OCI-LY1 (cell line): ENCODE results near the gene RAD51B.

ENCODE experiments used
- H2AFZ ChIP-seq: fragments of 200-600 bp; sonication (generic), shearing (Covaris generic); 2 replicates; pipeline ENCODE4 v1.6.0; 2014; ENCODE audit warnings: antibody characterized with exemption, mild to moderate bottlenecking, low read length
- H3F3A ChIP-seq: fragments of 200-600 bp; sonication (generic), shearing (Covaris generic); 2 replicates; pipeline ENCODE4 v1.6.0; 2014; ENCODE audit warnings: mild to moderate bottlenecking, antibody characterized with exemption, low read length, moderate library complexity; ENCODE audit not compliant: insufficient read depth
- H3K27ac ChIP-seq: fragments of 200-600 bp; sonication (generic); 2 replicates; pipeline ENCODE4 v1.5.1; 2014; ENCODE audit warnings: low read length, mixed run types, mild to moderate bottlenecking, low read depth; ENCODE audit not compliant: poor library complexity, severe bottlenecking
- H3K27me3 ChIP-seq: fragments of 200-600 bp; sonication (generic); 2 replicates; pipeline ENCODE4 v1.6.0; 2014; ENCODE audit warnings: antibody characterized with exemption, mild to moderate bottlenecking, low read length, moderate library complexity; ENCODE audit not compliant: insufficient read depth
- H3K36me3 ChIP-seq: fragments of 200-600 bp; sonication (generic); 2 replicates; pipeline ENCODE4 v1.6.1; 2014; ENCODE audit warnings: mild to moderate bottlenecking, antibody characterized with exemption, low read length, moderate library complexity, mixed read lengths; ENCODE audit not compliant: insufficient read depth
- H3K4me1 ChIP-seq: fragments of 200-600 bp; sonication (generic); 2 replicates; pipeline ENCODE4 v1.5.1; 2014; ENCODE audit warnings: mild to moderate bottlenecking, low read length, moderate library complexity; ENCODE audit not compliant: insufficient read depth, severe bottlenecking
- H3K4me2 ChIP-seq: fragments of 200-600 bp; sonication (generic), shearing (Covaris generic); 2 replicates; pipeline ENCODE4 v1.6.1; 2014; ENCODE audit warnings: low read length
- H3K4me3 ChIP-seq: fragments of 200-600 bp; sonication (generic); 2 replicates; pipeline ENCODE4 v1.5.1; 2014; ENCODE audit warnings: low read length, low read depth, mild to moderate bottlenecking, mixed read lengths; ENCODE audit not compliant: poor library complexity, severe bottlenecking
- H3K79me2 ChIP-seq: fragments of 200-600 bp; shearing (Covaris generic); 2 replicates; pipeline ENCODE4 v1.6.1; 2016; ENCODE audit warnings: mixed run types, low read length, mixed read lengths; ENCODE audit not compliant: insufficient read depth
- H3K9ac ChIP-seq: fragments of 200-600 bp; sonication (generic), shearing (Covaris generic); 2 replicates; pipeline ENCODE4 v1.6.1; 2014; ENCODE audit warnings: mild to moderate bottlenecking, low read length, mixed read lengths
- H3K9me2 ChIP-seq: fragments of 200-600 bp; sonication (generic), shearing (Covaris generic); 2 replicates; pipeline ENCODE4 v1.6.1; 2014; ENCODE audit warnings: low read depth, mild to moderate bottlenecking, low read length, mixed read lengths
- H3K9me3 ChIP-seq: fragments of 200-600 bp; shearing (Covaris generic); 2 replicates; pipeline ENCODE4 v1.6.1; 2014; ENCODE audit warnings: low read length, mixed read lengths
- H4K20me1 ChIP-seq: fragments of 200-600 bp; sonication (generic), shearing (Covaris generic); 2 replicates; pipeline ENCODE4 v1.6.0; 2016; ENCODE audit warnings: mild to moderate bottlenecking, low read length; ENCODE audit not compliant: insufficient read depth
- CTCF ChIP-seq: fragments of 200-600 bp; sonication (generic), shearing (Covaris generic); IDR thresholded peaks from 2 replicates; pipeline ENCODE4 v1.5.1; 2017; ENCODE audit warnings: mild to moderate bottlenecking, antibody characterized with exemption, low read length, moderate library complexity, mixed read lengths
- EZH2 ChIP-seq: fragments of 200-600 bp; sonication (generic), shearing (Covaris generic); IDR thresholded peaks from 2 replicates; pipeline ENCODE4 v1.8.0; 2017; ENCODE audit warnings: borderline replicate concordance, mixed run types, mild to moderate bottlenecking, antibody characterized with exemption, low read length, moderate library complexity, mixed read lengths

RAD51B gene

GRCh38 chr14:68088451-68088854, 268.9 kb downstream of the RAD51B start:
- H3K36me3 ChIP-seq = no peaks in the 10 kb centered on the region
- TF ChIP-seq CTCF (no peak), EZH2 (no peak)
- H3K9ac ChIP-seq = peak overlapping the region; percentile 46; the same call in 1 of the 2 replicates
- no peaks in the 10 kb centered on the region for H3K79me2 ChIP-seq
- peak overlapping the region; percentile 69 for H3K4me2 ChIP-seq
- no peaks in the 10 kb centered on the region for H3K9me3 ChIP-seq
- no peaks in the 10 kb centered on the region for H4K20me1 ChIP-seq
- peaks cover 24% of the 10 kb centered on the region for H3K4me1 ChIP-seq
- no peak overlapping the region for H2AFZ ChIP-seq
- H3K9me2 ChIP-seq = no peaks in the 10 kb centered on the region
- H3K27me3 ChIP-seq = no peaks in the 10 kb centered on the region
- no peaks in the 10 kb centered on the region for H3F3A ChIP-seq
- peak overlapping the region; percentile 27 for H3K4me3 ChIP-seq
- H3K27ac ChIP-seq = peak overlapping the region; percentile 81

- TF ChIP-seq CTCF (no peak), EZH2 (no peak)
- Histone ChIP-seq H3F3A (no peaks in the 10 kb centered on the region), H3K27me3 (no peaks in the 10 kb centered on the region), H3K4me2 (peak overlapping the region; percentile 69), H4K20me1 (no peaks in the 10 kb centered on the region), H3K4me3 (peak overlapping the region; percentile 27), H3K36me3 (no peaks in the 10 kb centered on the region), H2AFZ (no peak overlapping the region), H3K4me1 (peaks cover 24% of the 10 kb centered on the region), H3K27ac (peak overlapping the region; percentile 81), H3K9ac (peak overlapping the region; percentile 46), H3K9me2 (no peaks in the 10 kb centered on the region), H3K9me3 (no peaks in the 10 kb centered on the region), H3K79me2 (no peaks in the 10 kb centered on the region)
These were observed 269.7 kb downstream of the RAD51B start for GRCh38 chr14:68089146-68089731.

- H3K4me2 ChIP-seq = no peak overlapping the region
- H4K20me1 ChIP-seq = no peaks in the 10 kb centered on the region
- H3K27ac ChIP-seq = no peak overlapping the region
- H3K27me3 ChIP-seq = no peaks in the 10 kb centered on the region
- 0 out of 2 replicates have a peak, but pooled peaks cover 3% of the 10 kb centered on the region for H3K9me3 ChIP-seq
- H3F3A ChIP-seq = no peaks in the 10 kb centered on the region
- no peak overlapping the region for H3K4me3 ChIP-seq
- no peak overlapping the region for H3K9ac ChIP-seq
- TF ChIP-seq CTCF (no peak), EZH2 (no peak)
- no peaks in the 10 kb centered on the region for H3K36me3 ChIP-seq
- H3K9me2 ChIP-seq = no peaks in the 10 kb centered on the region
- H3K79me2 ChIP-seq = no peaks in the 10 kb centered on the region
- peaks cover 11% of the 10 kb centered on the region for H3K4me1 ChIP-seq
- H2AFZ ChIP-seq = no peak overlapping the region
These were observed 274.6 kb downstream of the RAD51B start for GRCh38 chr14:68094158-68094557.
